ENCODE data around the gene CEP89.

The CEP89 gene

GRCh38 chr19:32866061-32866460 lies 105.7 kb downstream of the CEP89 start:
- H3K4me1 ChIP-seq (ENCODE audit: control insufficient read depth, insufficient read depth, low read length): no peaks in the 10 kb centered on the region
- no peak overlapping the region for H3K9ac ChIP-seq (ENCODE audit: low read depth, low read length)
- H3K27me3 ChIP-seq (ENCODE audit: control insufficient read depth, insufficient read depth, low read length): no peaks in the 10 kb centered on the region
- H3K36me3 ChIP-seq (ENCODE audit: control insufficient read depth, insufficient read depth, low read length): no peaks in the 10 kb centered on the region
- H3K4me3 ChIP-seq (ENCODE audit: low read depth, low read length): no peak overlapping the region
- H3K9me3 ChIP-seq (ENCODE audit: control insufficient read depth, insufficient read depth, low read length): no peaks in the 10 kb centered on the region

GRCh38 chr19:32865326-32865725 lies 106.4 kb downstream of the CEP89 start:
- Histone ChIP-seq H3K4me3 (ENCODE audit: low read depth, low read length) (no peak overlapping the region), H3K9me3 (ENCODE audit: control insufficient read depth, insufficient read depth, low read length) (no peaks in the 10 kb centered on the region), H3K9ac (ENCODE audit: low read depth, low read length) (no peak overlapping the region), H3K27me3 (ENCODE audit: control insufficient read depth, insufficient read depth, low read length) (no peaks in the 10 kb centered on the region), H3K4me1 (ENCODE audit: control insufficient read depth, insufficient read depth, low read length) (no peaks in the 10 kb centered on the region), H3K36me3 (ENCODE audit: control insufficient read depth, insufficient read depth, low read length) (no peaks in the 10 kb centered on the region)

- Histone ChIP-seq H3K27me3 (ENCODE audit: control insufficient read depth, insufficient read depth, low read length) (no peaks in the 10 kb centered on the region), H3K9me3 (ENCODE audit: control insufficient read depth, insufficient read depth, low read length) (no peaks in the 10 kb centered on the region), H3K9ac (ENCODE audit: low read depth, low read length) (no peak overlapping the region), H3K36me3 (ENCODE audit: control insufficient read depth, insufficient read depth, low read length) (no peaks in the 10 kb centered on the region), H3K4me3 (ENCODE audit: low read depth, low read length) (no peak overlapping the region), H3K4me1 (ENCODE audit: control insufficient read depth, insufficient read depth, low read length) (no peaks in the 10 kb centered on the region)
Observed at GRCh38 chr19:32864318-32865007, 107.3 kb downstream of the CEP89 start.

GRCh38 chr19:32863841-32864240 lies 107.9 kb downstream of the CEP89 start:
- no peaks in the 10 kb centered on the region for H3K27me3 ChIP-seq (ENCODE audit: control insufficient read depth, insufficient read depth, low read length)
- H3K9me3 ChIP-seq (ENCODE audit: control insufficient read depth, insufficient read depth, low read length): no peaks in the 10 kb centered on the region
- H3K36me3 ChIP-seq (ENCODE audit: control insufficient read depth, insufficient read depth, low read length): no peaks in the 10 kb centered on the region
- H3K4me1 ChIP-seq (ENCODE audit: control insufficient read depth, insufficient read depth, low read length): no peaks in the 10 kb centered on the region
- H3K9ac ChIP-seq (ENCODE audit: low read depth, low read length): no peak overlapping the region
- H3K4me3 ChIP-seq (ENCODE audit: low read depth, low read length): no peak overlapping the region

GRCh38 chr19:32863301-32863700 lies 108.5 kb downstream of the CEP89 start:
- H3K9ac ChIP-seq (ENCODE audit: low read depth, low read length): no peak overlapping the region
- H3K27me3 ChIP-seq (ENCODE audit: control insufficient read depth, insufficient read depth, low read length): no peaks in the 10 kb centered on the region
- H3K36me3 ChIP-seq (ENCODE audit: control insufficient read depth, insufficient read depth, low read length): no peaks in the 10 kb centered on the region
- no peaks in the 10 kb centered on the region for H3K9me3 ChIP-seq (ENCODE audit: control insufficient read depth, insufficient read depth, low read length)
- H3K4me3 ChIP-seq (ENCODE audit: low read depth, low read length): no peak overlapping the region
- H3K4me1 ChIP-seq (ENCODE audit: control insufficient read depth, insufficient read depth, low read length): no peaks in the 10 kb centered on the region

GRCh38 chr19:32862741-32863140 lies 109.0 kb downstream of the CEP89 start:
- Histone ChIP-seq H3K9ac (ENCODE audit: low read depth, low read length) (no peak overlapping the region), H3K4me1 (ENCODE audit: control insufficient read depth, insufficient read depth, low read length) (no peaks in the 10 kb centered on the region), H3K36me3 (ENCODE audit: control insufficient read depth, insufficient read depth, low read length) (no peaks in the 10 kb centered on the region), H3K27me3 (ENCODE audit: control insufficient read depth, insufficient read depth, low read length) (no peaks in the 10 kb centered on the region), H3K9me3 (ENCODE audit: control insufficient read depth, insufficient read depth, low read length) (no peaks in the 10 kb centered on the region), H3K4me3 (ENCODE audit: low read depth, low read length) (no peak overlapping the region)

- Histone ChIP-seq H3K9me3 (ENCODE audit: control insufficient read depth, insufficient read depth, low read length) (no peaks in the 10 kb centered on the region), H3K36me3 (ENCODE audit: control insufficient read depth, insufficient read depth, low read length) (no peaks in the 10 kb centered on the region), H3K9ac (ENCODE audit: low read depth, low read length) (no peak overlapping the region), H3K27me3 (ENCODE audit: control insufficient read depth, insufficient read depth, low read length) (no peaks in the 10 kb centered on the region), H3K4me1 (ENCODE audit: control insufficient read depth, insufficient read depth, low read length) (no peaks in the 10 kb centered on the region), H3K4me3 (ENCODE audit: low read depth, low read length) (no peak overlapping the region)
Observed at GRCh38 chr19:32862173-32862572, 109.6 kb downstream of the CEP89 start.

GRCh38 chr19:32861596-32861995 lies 110.2 kb downstream of the CEP89 start:
- H3K9me3 ChIP-seq (ENCODE audit: control insufficient read depth, insufficient read depth, low read length): no peaks in the 10 kb centered on the region
- H3K27me3 ChIP-seq (ENCODE audit: control insufficient read depth, insufficient read depth, low read length): no peaks in the 10 kb centered on the region
- H3K4me1 ChIP-seq (ENCODE audit: control insufficient read depth, insufficient read depth, low read length): no peaks in the 10 kb centered on the region
- H3K4me3 ChIP-seq (ENCODE audit: low read depth, low read length): no peak overlapping the region
- H3K9ac ChIP-seq (ENCODE audit: low read depth, low read length): no peak overlapping the region
- no peaks in the 10 kb centered on the region for H3K36me3 ChIP-seq (ENCODE audit: control insufficient read depth, insufficient read depth, low read length)

- Histone ChIP-seq H3K27me3 (ENCODE audit: control insufficient read depth, insufficient read depth, low read length) (no peaks in the 10 kb centered on the region), H3K4me3 (ENCODE audit: low read depth, low read length) (no peak overlapping the region), H3K9me3 (ENCODE audit: control insufficient read depth, insufficient read depth, low read length) (no peaks in the 10 kb centered on the region), H3K36me3 (ENCODE audit: control insufficient read depth, insufficient read depth, low read length) (no peaks in the 10 kb centered on the region), H3K4me1 (ENCODE audit: control insufficient read depth, insufficient read depth, low read length) (no peaks in the 10 kb centered on the region), H3K9ac (ENCODE audit: low read depth, low read length) (no peak overlapping the region)
Observed at GRCh38 chr19:32859591-32859990, 112.2 kb downstream of the CEP89 start.

- Histone ChIP-seq H3K9me3 (ENCODE audit: control insufficient read depth, insufficient read depth, low read length) (no peaks in the 10 kb centered on the region), H3K9ac (ENCODE audit: low read depth, low read length) (no peak overlapping the region), H3K36me3 (ENCODE audit: control insufficient read depth, insufficient read depth, low read length) (no peaks in the 10 kb centered on the region), H3K4me1 (ENCODE audit: control insufficient read depth, insufficient read depth, low read length) (no peaks in the 10 kb centered on the region), H3K4me3 (ENCODE audit: low read depth, low read length) (no peak overlapping the region), H3K27me3 (ENCODE audit: control insufficient read depth, insufficient read depth, low read length) (no peaks in the 10 kb centered on the region)
Observed at GRCh38 chr19:32858559-32858958, 113.2 kb downstream of the CEP89 start.

GRCh38 chr19:32858155-32858554 lies 113.6 kb downstream of the CEP89 start:
- Histone ChIP-seq H3K9me3 (ENCODE audit: control insufficient read depth, insufficient read depth, low read length) (no peaks in the 10 kb centered on the region), H3K27me3 (ENCODE audit: control insufficient read depth, insufficient read depth, low read length) (no peaks in the 10 kb centered on the region), H3K9ac (ENCODE audit: low read depth, low read length) (no peak overlapping the region), H3K4me3 (ENCODE audit: low read depth, low read length) (no peak overlapping the region), H3K4me1 (ENCODE audit: control insufficient read depth, insufficient read depth, low read length) (no peaks in the 10 kb centered on the region), H3K36me3 (ENCODE audit: control insufficient read depth, insufficient read depth, low read length) (no peaks in the 10 kb centered on the region)

GRCh38 chr19:32857584-32857983 lies 114.2 kb downstream of the CEP89 start:
- no peak overlapping the region for H3K9ac ChIP-seq (ENCODE audit: low read depth, low read length)
- no peaks in the 10 kb centered on the region for H3K36me3 ChIP-seq (ENCODE audit: control insufficient read depth, insufficient read depth, low read length)
- no peaks in the 10 kb centered on the region for H3K9me3 ChIP-seq (ENCODE audit: control insufficient read depth, insufficient read depth, low read length)
- no peaks in the 10 kb centered on the region for H3K4me1 ChIP-seq (ENCODE audit: control insufficient read depth, insufficient read depth, low read length)
- H3K4me3 ChIP-seq (ENCODE audit: low read depth, low read length): no peak overlapping the region
- no peaks in the 10 kb centered on the region for H3K27me3 ChIP-seq (ENCODE audit: control insufficient read depth, insufficient read depth, low read length)
